DOHH2 (cell line): ENCODE data around the gene NPIPA2.
"Not testable (repeated sequence)": the region's sequence is repeated elsewhere in the genome, so short reads cannot be mapped to it uniquely, and the experiment has no call there.

Experiments
- CTCF ChIP-seq: fragments of 200-600 bp; sonication (generic); IDR thresholded peaks from one replicate; pipeline ENCODE4 v1.5.1; 2014; ENCODE audit warnings: antibody characterized with exemption, mild to moderate bottlenecking, low read depth, low read length; ENCODE audit not compliant: poor library complexity, severe bottlenecking
- EZH2phosphoT487 ChIP-seq: fragments of 200-600 bp; sonication (generic); IDR thresholded peaks from 2 replicates; pipeline ENCODE4 v1.6.1; 2017; ENCODE audit warnings: borderline replicate concordance, mild to moderate bottlenecking, antibody characterized with exemption, low read length, moderate library complexity, mixed read lengths

DNA sequence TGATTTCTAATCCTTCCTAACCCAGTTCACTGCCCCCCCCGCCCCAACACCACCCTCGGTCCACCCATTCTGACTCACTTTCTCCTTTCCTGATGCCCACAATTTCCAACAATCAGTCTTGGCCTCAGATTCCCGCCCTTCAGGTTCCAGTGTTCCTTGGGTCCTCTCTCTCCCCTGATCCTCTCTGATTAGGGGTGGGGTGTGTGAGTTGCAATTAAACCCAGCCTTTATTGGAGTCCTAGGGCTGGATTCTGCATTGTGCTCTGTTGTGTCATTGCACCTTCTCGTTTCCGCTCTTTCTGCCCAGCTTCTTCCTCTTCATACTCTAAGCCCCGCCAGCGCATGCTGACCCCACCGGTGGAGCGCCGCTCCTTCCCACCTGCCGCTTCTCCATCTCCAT, 539 bp upstream of the NPIPA2 start:
- not testable (repeated sequence) for TF ChIP-seq CTCF, EZH2phosphoT487
